Stimulated activated CD4-positive, alpha-beta T cell treated with anti-CD3 and anti-CD28 coated beads, Interleukin-2, amount 100 ng/mL, for 24 hours (primary cell): ENCODE results near the gene TBC1D22A.

Experiments used
- DNase-seq, 2 donors: peaks; one replicate each; pipeline ENCODE4 v3.0.0-alpha.2; 2020

The TBC1D22A gene

GRCh38 chr22:46962406-46962805, 200.0 kb downstream of the TBC1D22A start:
- no peak for DNase-seq

- DNase-seq, result no peak
Observed at GRCh38 chr22:46963672-46964545, 201.5 kb downstream of the TBC1D22A start.

GRCh38 chr22:46964773-46965550, 202.5 kb downstream of the TBC1D22A start:
- DNase-seq, result no peak

GRCh38 chr22:46965555-46966494, 203.4 kb downstream of the TBC1D22A start:
- no peak for DNase-seq

- no peak for DNase-seq
Observed at GRCh38 chr22:46966495-46966845, 204.0 kb downstream of the TBC1D22A start.

- DNase-seq, result no peak
Observed at GRCh38 chr22:46966846-46967245, 204.4 kb downstream of the TBC1D22A start.

- no peak for DNase-seq
Observed at GRCh38 chr22:46967445-46968358, 205.3 kb downstream of the TBC1D22A start.

- DNase-seq, result no peak
Observed at GRCh38 chr22:46968359-46968740, 205.9 kb downstream of the TBC1D22A start.

- DNase-seq, result no peak
Observed at GRCh38 chr22:46968848-46969247, 206.4 kb downstream of the TBC1D22A start.

GRCh38 chr22:46969491-46969890, 207.0 kb downstream of the TBC1D22A start:
- DNase-seq, result peak; percentile 41 to 56

- no peak for DNase-seq
Observed at GRCh38 chr22:46969961-46970360, 207.5 kb downstream of the TBC1D22A start.

- no peak for DNase-seq
Observed at GRCh38 chr22:46970411-46971098, 208.1 kb downstream of the TBC1D22A start.

- DNase-seq, result no peak
Observed at GRCh38 chr22:46971099-46971763, 208.8 kb downstream of the TBC1D22A start.

GRCh38 chr22:46971764-46972125, 209.3 kb downstream of the TBC1D22A start:
- no peak for DNase-seq

- DNase-seq, result no peak
Observed at GRCh38 chr22:46972256-46972655, 209.8 kb downstream of the TBC1D22A start.

GRCh38 chr22:46972901-46973831, 210.7 kb downstream of the TBC1D22A start:
- no peak for DNase-seq

GRCh38 chr22:46974077-46974476, 211.6 kb downstream of the TBC1D22A start:
- no peak for DNase-seq

- no peak for DNase-seq
Observed at GRCh38 chr22:46974631-46975585, 212.5 kb downstream of the TBC1D22A start.
